SK-N-SH treated with all-trans-retinoic acid at 6 μM for 48 hours (cell line): ENCODE measurements around the gene SKP1.

Experiments used
- ATAC-seq: fragments of 200-7000 bp; cut with Tn5 transposase; 3 replicates; pipeline ENCODE4 v1.9.1; 2020; ENCODE audit warnings: mild to moderate bottlenecking, moderate library complexity
- ARNTL ChIP-seq: fragments of 450-650 bp; formaldehyde crosslinking; IDR thresholded peaks from 2 replicates; pipeline ENCODE4 v1.5.0; 2020; ENCODE audit warnings: low read depth, mild to moderate bottlenecking, moderate library complexity, borderline replicate concordance
- CREB5 ChIP-seq: fragments of 250-450 bp; sonication (Bioruptor Pico); IDR thresholded peaks from 2 replicates; pipeline ENCODE4 v1.5.1; 2020; ENCODE audit warnings: low read depth, mild to moderate bottlenecking, moderate library complexity
- CSDC2 ChIP-seq: fragments of 250-450 bp; sonication (Bioruptor Pico); IDR thresholded peaks from 2 replicates; pipeline ENCODE4 v1.5.0; 2020; ENCODE audit warnings: mild to moderate bottlenecking, moderate library complexity
- CSRNP3 ChIP-seq: fragments of 250-450 bp; sonication (Bioruptor Pico); IDR thresholded peaks from 2 replicates; pipeline ENCODE4 v1.5.1; 2021; ENCODE audit warnings: mild to moderate bottlenecking, moderate library complexity
- ESRRG ChIP-seq: fragments of 250-450 bp; sonication (Bioruptor Pico); IDR thresholded peaks from 2 replicates; pipeline ENCODE4 v1.6.1; 2021; ENCODE audit warnings: mild to moderate bottlenecking
- GLIS3 ChIP-seq: fragments of 250-450 bp; sonication (Bioruptor Pico); IDR thresholded peaks from 2 replicates; pipeline ENCODE4 v1.5.0; 2020; ENCODE audit warnings: mild to moderate bottlenecking, moderate library complexity
- ISL1 ChIP-seq: fragments of 250-450 bp; sonication (Bioruptor Pico); IDR thresholded peaks from 2 replicates; pipeline ENCODE4 v2.1.2; 2022; ENCODE audit warnings: mild to moderate bottlenecking, moderate library complexity
- OSR1 ChIP-seq: fragments of 250-450 bp; sonication (Bioruptor Pico); IDR thresholded peaks from 2 replicates; pipeline ENCODE4 v1.8.0; 2022; ENCODE audit warnings: moderate library complexity, mild to moderate bottlenecking, inconsistent platforms
- PATZ1 ChIP-seq: fragments of 250-450 bp; sonication (Bioruptor Pico); IDR thresholded peaks from 2 replicates; pipeline ENCODE4 v1.8.0; 2020; ENCODE audit warnings: mild to moderate bottlenecking, moderate library complexity, borderline replicate concordance
- POU6F1 ChIP-seq: fragments of 250-450 bp; sonication (Bioruptor Pico); IDR thresholded peaks from 2 replicates; pipeline ENCODE4 v1.8.0; 2021; ENCODE audit warnings: low read depth, mild to moderate bottlenecking, moderate library complexity, borderline replicate concordance
- PPARA ChIP-seq: fragments of 250-450 bp; sonication (Bioruptor Pico); IDR thresholded peaks from 2 replicates; pipeline ENCODE4 v1.5.0; 2020; ENCODE audit warnings: mild to moderate bottlenecking, borderline replicate concordance
- RARB ChIP-seq: fragments of 250-450 bp; sonication (Bioruptor Pico); IDR thresholded peaks from 2 replicates; pipeline ENCODE4 v1.8.0; 2021; ENCODE audit warnings: mild to moderate bottlenecking, moderate library complexity
- SNAI2 ChIP-seq: fragments of 250-450 bp; sonication (Bioruptor Pico); IDR thresholded peaks from 2 replicates; pipeline ENCODE4 v1.5.0; 2020; ENCODE audit warnings: mild to moderate bottlenecking, moderate library complexity
- TCF4 ChIP-seq: fragments of 250-450 bp; sonication (Bioruptor Pico); IDR thresholded peaks from 2 replicates; pipeline ENCODE4 v1.8.0; 2021; ENCODE audit warnings: mild to moderate bottlenecking, moderate library complexity, borderline replicate concordance
- TSHZ2 ChIP-seq: fragments of 250-450 bp; sonication (Bioruptor Pico); IDR thresholded peaks from 2 replicates; pipeline ENCODE4 v1.5.0; 2020; ENCODE audit warnings: mild to moderate bottlenecking, moderate library complexity
- ZC3H10 ChIP-seq: fragments of 250-450 bp; sonication (Bioruptor Pico); IDR thresholded peaks from 2 replicates; pipeline ENCODE4 v1.5.1; 2021; ENCODE audit warnings: mild to moderate bottlenecking, moderate library complexity
- ZFP3 ChIP-seq: fragments of 250-450 bp; sonication (Bioruptor Pico); IDR thresholded peaks from 2 replicates; pipeline ENCODE4 v1.5.0; 2020; ENCODE audit warnings: mild to moderate bottlenecking, moderate library complexity
- ZFP30 ChIP-seq: fragments of 450-650 bp; formaldehyde crosslinking; IDR thresholded peaks from 2 replicates; pipeline ENCODE4 v1.5.0; 2022; ENCODE audit warnings: mild to moderate bottlenecking, moderate library complexity
- ZNF565 ChIP-seq: fragments of 450-650 bp; formaldehyde crosslinking; conservative IDR thresholded peaks from 2 replicates; pipeline ENCODE4 v1.5.0; 2020; ENCODE audit warnings: low read depth, mild to moderate bottlenecking, moderate library complexity
- ZNF70 ChIP-seq: fragments of 450-650 bp; formaldehyde crosslinking; IDR thresholded peaks from 2 replicates; pipeline ENCODE4 v1.5.0; 2020; ENCODE audit warnings: mild to moderate bottlenecking, moderate library complexity
- ZNF8 ChIP-seq: fragments of 450-650 bp; formaldehyde crosslinking; IDR thresholded peaks from 2 replicates; pipeline ENCODE4 v1.5.0; 2020; ENCODE audit warnings: mild to moderate bottlenecking, moderate library complexity

SKP1 gene

GRCh38 chr5:134136221-134136631 lies 40.5 kb downstream of the SKP1 start:
- no peak for TF ChIP-seq OSR1 (CRISPR knock-in tag)
- no peak for TF ChIP-seq ZFP3 (CRISPR knock-in tag)
- no peak for TF ChIP-seq ZNF8
- TF ChIP-seq POU6F1 (CRISPR knock-in tag): no peak
- no peak for TF ChIP-seq ISL1
- TF ChIP-seq TCF4 (CRISPR knock-in tag): no peak
- TF ChIP-seq CREB5 (CRISPR knock-in tag): no peak
- no peak for TF ChIP-seq PPARA
- no peak for TF ChIP-seq CSRNP3 (CRISPR knock-in tag)
- no peak for TF ChIP-seq GLIS3 (CRISPR knock-in tag)
- no peak for TF ChIP-seq ESRRG (CRISPR knock-in tag)
- TF ChIP-seq ZC3H10 (CRISPR knock-in tag): no peak
- TF ChIP-seq ZNF565: no peak
- no peak for TF ChIP-seq TSHZ2 (CRISPR knock-in tag)
- TF ChIP-seq ARNTL (CRISPR knock-in tag): no peak
- TF ChIP-seq PATZ1 (CRISPR knock-in tag): no peak
- TF ChIP-seq SNAI2 (CRISPR knock-in tag): no peak
- TF ChIP-seq ZFP30 (CRISPR knock-in tag): no peak
- TF ChIP-seq RARB (CRISPR knock-in tag): no peak

GRCh38 chr5:134135091-134135655 lies 41.6 kb downstream of the SKP1 start:
- ATAC-seq: no peak
- TF ChIP-seq ZNF8 (no peak), ZC3H10 (CRISPR knock-in tag) (no peak), ZFP30 (CRISPR knock-in tag) (no peak), PPARA (no peak), RARB (CRISPR knock-in tag) (no peak), ISL1 (no peak), TSHZ2 (CRISPR knock-in tag) (no peak), ZNF70 (CRISPR knock-in tag) (no peak), SNAI2 (CRISPR knock-in tag) (no peak), GLIS3 (CRISPR knock-in tag) (no peak), ZFP3 (CRISPR knock-in tag) (no peak), ZNF565 (no peak), CSDC2 (no peak), POU6F1 (CRISPR knock-in tag) (no peak), ESRRG (CRISPR knock-in tag) (no peak), ARNTL (CRISPR knock-in tag) (no peak)

More at GRCh38 chr5:134136221-134136631, 40.5 kb downstream of the SKP1 start:
- no peak for ATAC-seq
